GM18858 (cell line): ENCODE results near the gene HRC.
"Not testable (repeated sequence)": the region's sequence is repeated elsewhere in the genome, so short reads cannot be mapped to it uniquely, and the experiment has no call there.

Source experiments
- ATAC-seq: cut with Tn5 transposase; IDR thresholded peaks from one replicate; pipeline ENCODE4 v1.9.1; 2021; ENCODE audit not compliant: unreplicated experiment

HRC gene

DNA sequence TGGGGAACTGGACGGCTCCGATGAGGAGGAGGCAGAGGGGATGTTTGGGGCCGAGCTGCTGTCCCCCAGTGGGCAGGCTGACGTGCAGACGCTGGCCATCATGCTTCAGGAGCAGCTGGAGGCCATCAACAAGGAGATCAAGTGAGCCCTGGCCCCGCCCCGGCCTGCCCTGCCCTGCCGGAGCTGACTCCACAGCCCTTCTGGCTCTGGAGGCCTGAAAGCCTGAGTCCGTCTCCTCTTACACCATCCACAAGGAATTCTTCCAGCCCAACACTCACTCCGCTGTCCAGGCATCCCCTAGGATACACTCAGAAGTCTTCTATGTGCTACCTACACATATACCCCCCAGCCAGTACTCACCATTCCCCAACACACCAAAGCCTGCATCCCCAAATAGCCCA is 18.4 kb downstream of the HRC start:
- no peak for ATAC-seq

DNA sequence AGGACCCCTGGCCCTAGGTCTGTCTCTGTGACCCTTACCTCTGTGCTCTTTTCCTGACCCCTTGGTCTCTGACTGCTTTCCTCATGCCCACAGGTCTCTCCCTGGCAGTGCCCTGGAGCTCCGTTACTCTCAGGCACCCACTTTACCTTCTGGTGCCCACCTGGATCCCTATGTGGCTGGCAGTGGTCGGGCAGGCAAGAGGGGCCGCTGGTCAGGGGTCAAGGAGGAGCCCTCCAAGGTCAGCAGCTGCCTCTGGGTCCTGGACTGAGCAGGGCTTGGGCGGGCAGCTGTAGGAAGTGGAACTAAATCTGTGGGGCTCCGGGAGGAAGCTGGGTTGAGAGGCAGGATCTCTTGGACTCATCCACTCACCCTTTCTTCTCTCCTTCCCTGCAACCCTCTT is 19.5 kb downstream of the HRC start:
- ATAC-seq: no peak

DNA sequence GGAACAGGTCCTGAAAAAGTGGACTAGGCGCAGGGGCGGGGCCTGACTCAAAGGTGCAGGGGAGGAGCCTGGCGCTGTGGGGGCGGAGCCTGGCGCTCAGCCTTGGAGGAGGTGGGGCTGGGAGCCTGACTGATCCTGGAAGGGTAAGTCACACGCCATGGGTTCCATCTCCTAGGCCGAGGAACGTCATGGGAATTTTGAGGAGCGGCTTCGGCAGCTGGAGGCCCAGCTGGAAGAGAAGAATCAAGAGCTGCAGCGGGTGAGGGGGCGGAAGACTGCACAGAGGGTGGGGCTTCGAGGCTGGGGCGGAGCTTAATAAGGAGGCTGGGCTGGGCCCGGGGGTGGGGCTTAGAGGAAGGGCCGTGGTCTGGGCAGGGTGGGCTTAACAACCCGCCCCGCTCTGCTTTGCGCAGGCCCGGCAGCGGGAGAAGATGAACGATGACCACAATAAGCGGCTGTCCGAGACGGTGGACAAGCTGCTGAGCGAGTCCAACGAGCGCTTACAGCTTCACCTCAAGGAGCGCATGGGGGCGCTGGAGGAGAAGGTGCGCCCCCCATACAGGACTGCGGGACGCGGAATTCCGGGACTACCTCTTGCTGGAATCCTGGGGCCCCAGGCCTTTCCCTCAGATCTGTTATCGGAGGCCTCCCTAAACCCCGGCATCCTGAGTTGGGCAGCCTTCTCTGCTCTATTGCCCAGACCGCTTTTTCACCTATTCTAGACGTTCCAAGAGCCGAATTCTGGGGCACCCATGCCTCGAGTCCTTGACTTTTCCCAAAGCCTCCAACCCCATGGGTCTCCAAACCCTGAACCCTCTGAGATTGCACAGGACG is 21.4 kb downstream of the HRC start:
- no peak for ATAC-seq

DNA sequence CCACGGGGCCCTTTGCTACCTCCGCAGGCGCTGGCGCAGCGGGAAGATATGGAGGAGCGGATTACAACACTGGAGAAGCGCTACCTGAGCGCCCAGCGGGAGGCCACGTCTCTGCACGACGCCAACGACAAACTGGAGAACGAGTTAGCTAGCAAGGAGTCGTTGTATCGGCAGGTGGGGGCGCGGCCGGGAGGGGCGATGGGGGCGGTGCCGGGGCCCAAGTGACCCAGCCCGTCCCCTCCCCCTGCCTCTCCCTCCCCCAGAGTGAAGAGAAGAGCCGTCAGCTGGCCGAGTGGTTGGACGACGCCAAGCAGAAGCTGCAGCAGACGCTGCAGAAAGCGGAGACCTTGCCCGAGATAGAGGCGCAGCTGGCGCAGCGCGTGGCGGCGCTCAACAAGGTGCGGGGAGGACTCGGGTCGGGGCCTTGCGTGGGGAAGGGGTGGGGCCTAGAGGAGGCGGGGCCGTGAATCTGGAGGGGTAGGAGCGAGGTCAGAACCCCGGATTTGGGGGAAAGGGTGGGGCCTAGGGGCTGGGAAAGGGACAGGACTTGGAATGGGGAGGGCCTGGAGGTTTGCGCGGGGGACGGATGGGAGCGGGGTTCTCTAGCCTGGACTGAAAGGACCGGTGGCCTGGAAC is 22.1 kb downstream of the HRC start:
- no peak for ATAC-seq

DNA sequence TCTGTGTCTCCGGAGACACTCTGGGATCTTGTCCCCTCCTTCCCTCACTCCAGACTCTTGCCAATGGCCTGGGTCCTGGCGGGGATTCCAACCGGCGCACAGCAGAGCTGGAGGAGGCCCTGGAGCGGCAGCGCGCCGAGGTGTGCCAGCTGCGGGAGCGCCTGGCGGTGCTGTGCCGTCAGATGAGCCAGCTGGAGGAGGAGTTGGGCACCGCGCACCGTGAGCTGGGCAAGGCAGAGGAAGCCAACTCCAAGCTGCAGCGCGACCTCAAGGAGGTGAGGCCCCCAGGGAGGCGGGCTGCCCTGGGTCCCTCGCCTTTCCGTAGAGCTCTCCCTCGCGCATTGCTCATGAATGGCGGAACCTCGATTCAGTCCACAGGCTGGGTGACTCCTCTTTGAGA is 24.9 kb downstream of the HRC start:
- ATAC-seq: no peak

DNA sequence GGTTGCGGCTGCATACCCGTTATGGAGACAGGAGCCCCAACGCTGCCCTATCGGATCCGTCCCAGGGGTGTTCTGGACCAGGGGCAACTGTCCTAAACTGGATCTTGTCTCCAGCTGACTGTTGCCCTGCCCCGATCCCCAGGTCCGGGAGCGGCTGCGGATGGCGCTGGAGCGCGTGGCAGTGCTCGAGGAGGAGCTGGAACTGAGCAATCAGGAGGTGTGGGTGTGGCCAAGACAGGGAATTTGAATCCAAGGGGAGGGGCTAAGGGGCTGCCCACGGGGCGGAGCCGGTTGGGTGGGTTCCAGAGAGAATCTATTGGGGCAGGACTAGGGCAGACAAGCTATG is 26.0 kb downstream of the HRC start:
- ATAC-seq: no peak

DNA sequence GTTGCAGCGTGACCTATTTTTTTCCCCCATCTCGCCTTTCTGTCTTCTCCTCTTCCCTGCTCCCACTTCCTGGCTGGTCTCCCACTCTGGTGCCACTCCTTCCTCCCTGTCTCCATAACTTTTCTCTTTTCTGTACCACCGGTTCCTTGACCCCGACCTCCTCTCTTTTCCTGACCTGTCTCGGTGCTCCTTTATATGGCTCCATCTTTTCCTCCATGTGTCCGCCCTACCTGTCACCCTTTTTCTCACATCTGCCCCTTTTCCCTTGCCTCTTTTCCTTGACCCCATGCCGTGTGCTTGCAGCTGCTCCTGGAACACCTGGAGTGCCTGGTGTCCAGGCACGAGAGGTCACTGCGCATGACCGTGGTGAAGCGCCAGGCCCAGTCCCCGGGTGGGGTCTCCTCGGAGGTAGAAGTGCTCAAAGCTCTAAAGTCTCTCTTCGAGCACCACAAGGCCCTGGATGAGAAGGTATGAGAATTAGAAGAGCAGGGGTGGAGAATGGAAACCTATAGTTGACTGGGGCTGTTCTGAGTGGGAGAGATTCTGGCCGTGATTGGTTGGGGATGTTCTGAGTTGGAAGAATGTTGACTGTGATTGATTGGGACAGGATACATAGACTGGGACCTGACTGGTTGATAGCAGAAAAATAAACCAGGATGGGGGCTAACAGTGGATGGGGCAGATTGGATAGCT is 26.5 kb downstream of the HRC start:
- no peak for ATAC-seq

DNA sequence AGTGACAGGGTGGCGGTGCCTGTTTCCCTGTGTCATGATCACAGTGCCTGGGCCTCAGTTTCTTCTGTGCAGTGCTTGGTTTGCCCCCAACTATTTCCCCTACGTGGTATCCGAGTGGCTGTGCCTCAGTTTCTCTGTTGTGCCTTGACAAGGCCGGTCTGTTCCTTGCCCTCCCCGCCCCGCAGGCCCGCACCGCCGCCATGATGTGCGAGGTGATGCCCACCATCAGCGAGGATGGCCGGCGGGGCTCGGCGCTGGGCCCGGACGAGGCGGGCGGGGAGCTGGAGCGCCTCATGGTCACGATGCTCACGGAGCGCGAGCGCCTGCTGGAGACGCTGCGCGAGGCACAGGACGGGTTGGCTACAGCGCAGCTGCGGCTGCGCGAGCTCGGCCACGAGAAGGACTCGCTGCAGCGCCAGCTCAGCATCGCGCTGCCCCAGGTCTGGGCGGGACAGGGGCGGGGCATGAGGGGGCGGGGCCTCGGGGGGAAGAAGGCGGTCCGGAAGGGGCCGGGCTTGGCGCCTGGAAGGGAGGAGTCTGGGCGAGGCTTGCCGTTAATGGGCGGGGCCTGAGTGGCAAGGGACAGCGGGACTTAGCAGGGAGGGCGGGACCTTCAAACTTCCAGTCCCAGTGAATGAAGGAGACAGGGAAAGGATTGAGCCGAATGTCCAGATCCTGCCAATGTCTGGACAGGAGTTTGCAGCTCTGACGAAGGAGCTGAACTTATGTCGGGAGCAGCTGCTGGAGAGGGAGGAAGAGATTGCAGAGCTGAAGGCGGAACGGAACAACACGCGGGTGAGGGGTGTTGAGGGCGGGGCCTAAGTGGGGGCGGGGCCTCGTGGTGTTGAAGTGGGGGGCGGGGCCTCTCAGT is 27.3 kb downstream of the HRC start:
- peak; percentile 63 for ATAC-seq

DNA sequence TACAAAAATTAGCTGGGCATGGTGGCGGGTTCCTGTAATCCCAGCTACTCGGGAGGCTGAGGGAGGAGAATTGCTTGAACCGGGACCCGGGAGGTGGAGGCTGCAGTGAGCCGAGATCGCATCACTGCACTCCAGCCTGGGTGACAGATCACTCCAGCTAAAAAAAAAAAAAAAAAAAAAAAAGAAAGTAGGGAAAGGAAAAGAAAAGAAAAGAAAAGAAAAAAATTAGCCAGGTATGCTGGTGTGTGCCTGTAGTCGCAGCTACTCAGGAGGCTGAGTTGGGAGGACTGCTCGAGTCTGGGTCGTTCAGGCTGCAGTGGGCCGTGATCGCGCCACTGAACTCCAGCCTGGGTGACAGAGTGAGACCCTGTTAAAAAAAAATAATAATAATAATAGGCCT is 28.0 kb downstream of the HRC start:
- ATAC-seq: not testable (repeated sequence)

DNA sequence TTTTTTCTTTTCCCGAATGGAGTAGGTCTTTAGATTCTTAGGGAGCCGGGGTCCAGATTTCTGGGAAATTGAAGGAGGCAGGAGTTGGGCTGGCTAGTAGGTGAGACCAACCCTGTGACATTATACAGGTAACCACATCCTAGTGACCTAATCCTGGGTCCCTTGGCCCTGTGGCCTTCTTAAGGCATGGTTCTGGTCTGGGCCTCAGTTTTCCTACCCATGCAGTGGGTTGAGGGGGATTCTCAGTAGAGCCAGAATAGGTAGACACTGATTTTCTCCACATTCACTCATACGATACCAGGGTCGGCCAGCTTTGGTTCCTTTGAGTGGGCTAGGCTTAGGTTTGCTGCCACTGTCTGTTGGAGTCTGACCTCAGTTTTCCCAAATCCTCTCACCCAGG is 28.6 kb downstream of the HRC start:
- ATAC-seq: no peak

DNA sequence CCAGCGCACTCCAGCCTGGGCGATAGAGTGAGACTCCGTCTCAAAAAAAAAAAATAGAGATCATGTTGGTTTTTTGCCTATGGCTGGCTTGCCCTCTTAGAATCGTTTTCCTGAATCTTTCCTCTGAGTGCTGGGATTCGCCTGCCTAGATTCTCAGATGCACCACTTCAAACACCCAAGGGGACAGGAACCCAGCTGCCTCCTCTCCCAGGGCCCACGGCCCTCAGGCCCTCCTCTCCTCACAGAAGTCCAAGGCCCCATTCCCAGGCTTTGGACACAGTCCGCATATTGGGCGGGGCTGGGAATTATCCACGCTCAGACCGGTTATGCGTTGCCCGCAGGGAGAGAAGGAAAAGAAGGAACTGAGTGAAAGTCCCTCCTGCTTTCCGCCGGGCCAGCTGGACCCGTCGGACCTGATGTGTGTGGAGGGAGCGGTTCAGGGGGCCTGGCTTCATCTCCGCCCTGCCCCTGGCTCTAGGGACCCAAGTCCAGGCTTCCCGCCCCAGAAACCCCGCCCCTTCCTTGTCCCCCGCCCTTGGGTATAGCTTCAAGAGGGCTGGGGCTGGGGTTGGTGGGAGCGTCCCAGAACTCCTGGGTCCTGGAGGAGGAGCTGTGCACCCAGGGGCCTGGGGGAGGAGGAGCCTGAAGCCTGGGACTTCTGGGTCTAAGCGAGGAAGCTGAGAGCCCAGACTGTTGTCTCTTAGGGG is 30.0 kb downstream of the HRC start:
- ATAC-seq: no peak

DNA sequence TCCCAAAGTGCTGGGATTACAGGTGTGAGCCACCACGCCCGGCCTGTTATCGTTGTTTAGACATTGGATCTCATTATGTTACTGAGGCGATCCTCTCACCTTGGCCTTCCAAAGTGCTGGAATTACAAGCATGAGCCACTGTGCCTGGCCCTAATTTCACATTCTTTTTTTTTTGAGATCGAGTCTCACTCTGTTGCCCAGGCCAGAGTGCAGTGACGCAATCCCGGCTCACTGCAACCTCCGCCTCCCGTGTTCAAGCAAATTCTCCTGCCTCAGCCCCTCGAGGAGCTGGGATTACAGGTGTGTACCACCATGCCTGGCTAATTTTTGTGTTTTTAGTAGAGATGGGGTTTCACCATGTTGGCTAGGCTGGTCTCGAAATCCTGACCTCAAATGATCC is 31.9 kb downstream of the HRC start:
- ATAC-seq: not testable (repeated sequence)

DNA sequence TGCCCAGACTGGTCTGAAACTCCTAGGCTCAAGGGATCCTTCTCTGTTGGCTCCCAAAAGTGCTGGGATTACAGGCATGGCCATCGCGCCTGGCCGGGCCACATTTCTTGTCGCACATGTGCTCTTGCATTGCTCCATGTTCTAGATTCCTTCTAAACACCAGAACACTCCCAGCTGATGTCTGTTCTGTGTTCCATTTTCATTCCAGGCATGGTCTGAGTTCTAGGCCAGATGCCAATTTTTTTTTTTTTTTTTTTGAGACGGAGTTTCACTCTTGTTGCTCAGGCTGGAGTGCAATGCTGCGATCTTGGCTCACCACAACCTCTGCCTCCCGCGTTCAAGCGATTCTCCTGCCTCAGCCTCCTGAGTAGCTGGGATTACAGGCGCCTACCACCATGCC is 33.4 kb downstream of the HRC start:
- not testable (repeated sequence) for ATAC-seq

DNA sequence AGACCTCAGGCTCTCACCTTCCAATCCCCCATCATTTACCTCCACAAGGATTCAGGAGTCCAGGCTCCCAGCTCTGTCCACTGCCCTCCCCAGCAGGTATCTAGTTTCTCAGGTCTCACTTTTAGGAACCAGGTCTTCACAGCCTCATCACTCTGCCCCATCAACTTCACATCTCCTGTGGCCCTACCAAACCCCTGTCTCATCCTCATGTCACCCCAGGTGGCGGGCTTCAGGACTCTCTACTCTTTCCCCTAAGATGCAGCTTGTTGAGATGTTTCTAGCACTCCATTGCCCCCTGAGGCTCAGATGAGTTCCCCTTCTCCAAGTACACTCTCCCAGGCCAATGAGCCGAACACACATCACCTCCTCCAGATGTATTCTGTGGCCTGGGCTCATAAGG is 34.3 kb downstream of the HRC start:
- no peak for ATAC-seq

DNA sequence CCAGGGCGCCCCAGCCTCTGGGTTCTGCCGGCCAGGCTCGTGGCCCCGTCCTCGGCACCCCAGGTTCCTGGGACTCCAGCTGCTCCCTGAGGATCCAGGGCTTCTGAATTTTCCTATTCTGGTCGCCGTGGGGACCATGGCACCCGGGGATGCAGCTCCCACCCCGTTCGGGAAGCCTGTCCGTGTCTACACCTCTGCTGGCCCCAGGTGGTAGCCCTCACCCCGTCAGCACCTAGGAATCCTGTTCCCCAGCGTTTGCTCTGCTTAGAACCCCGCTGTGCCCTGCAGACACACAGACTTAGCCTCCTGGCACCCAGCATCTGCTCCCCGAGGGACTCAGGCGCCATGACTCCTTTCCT is 34.9 kb downstream of the HRC start:
- no peak for ATAC-seq

DNA sequence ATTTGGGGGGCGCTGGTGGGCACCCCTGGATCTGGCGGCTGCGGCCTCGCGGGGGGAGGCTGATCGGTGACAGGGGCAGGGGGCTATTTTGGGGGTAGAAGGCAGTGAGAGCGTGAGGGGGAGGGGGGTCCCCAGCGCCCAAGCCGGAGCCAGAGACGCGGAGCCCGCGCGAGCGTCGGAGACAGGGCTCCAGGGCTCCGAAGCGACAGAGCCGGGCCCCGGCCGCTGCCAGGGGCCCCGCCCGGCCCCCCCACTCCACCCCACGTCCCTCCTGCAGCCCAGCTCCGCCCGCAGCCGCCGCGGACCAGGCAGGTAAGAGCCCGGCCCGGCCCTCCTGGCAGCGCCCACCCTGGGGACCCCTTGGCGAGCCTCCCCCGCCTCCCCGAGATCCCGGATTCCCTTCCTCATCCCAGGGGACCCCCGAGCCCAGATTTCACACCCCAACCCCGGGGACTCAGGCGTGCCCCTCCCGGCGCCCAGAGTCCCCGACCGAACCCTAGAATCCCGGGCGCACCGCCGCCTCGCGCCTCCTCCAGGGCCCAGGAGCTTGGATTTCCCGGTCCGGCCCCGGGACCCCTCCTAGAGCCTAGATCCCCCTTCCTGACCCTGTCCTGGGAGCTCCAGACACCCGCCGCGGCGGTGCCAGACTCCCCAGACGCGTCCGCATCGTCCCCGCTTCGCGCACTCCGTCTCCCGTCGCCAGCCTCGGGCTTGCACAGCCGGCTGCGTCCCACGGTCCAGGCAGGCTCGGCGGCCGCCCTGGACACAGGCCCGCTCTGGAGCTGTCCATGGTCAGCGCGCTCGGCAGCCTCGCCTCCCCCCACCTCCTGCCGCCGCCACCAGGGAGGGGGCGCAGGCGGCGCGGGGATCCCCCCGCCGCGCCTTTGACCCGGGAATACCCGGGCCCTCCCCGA is 35.5 kb downstream of the HRC start, which contains the start of gene PPFIA3:
Gene PPFIA3, plus strand, starts transcription at position 134 of the 914 bp plus-strand sequence. CDS start 8,330 bp downstream, outside the sequence.
- ATAC-seq: no peak

DNA sequence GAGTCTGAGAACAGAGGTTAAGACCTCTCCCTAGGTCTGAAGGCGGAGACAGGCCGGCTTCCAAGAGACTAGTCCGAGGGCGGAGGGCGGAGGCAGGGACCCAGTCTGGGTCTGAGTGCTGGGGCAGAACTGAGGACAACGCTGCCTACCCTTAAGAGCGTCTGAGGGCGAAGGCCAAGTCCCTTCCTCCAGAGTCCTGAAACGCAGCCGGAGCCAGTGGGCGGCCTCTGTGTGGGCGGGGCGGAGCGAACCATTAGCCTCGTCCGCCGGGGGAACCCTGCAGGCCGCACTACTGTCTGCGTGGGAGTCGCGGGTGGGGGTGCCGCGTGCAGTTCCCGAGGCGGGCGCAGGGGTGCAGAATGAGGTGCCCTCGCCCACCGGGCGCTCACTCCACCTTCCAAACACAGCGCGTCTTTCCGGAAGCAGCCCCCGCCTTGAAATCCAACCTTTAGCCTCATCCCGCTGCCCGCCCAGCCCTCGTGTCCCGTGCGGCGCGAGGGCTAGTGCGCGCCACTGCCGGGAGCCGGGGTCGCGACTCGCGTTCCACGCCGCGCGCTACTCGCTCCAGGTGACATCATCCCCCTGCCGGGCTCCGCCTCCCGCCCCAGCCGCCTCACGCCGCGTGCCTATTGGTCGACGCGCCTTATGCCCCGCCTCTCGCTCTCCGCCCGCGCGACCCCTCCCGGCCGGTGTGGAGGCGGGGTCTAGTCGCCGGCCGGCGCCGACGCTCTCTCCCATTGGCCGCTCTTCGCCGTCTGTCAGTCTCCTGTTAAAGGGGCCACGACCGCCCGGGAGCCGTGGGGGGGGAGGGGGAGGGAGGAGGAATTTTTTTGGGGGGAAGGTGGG is 36.4 kb downstream of the HRC start, which contains the start of gene C19orf73:
Gene C19orf73, minus strand, starts transcription at position 579 of the 846 bp plus-strand sequence. Its CDS starts 121 bp downstream, at position 458.
- peak; percentile 61 for ATAC-seq
